ENCODE measurements around the gene DYRK1B. TPM values are rescaled to one million over a fixed set of nuclear protein-coding genes. Genes with fewer than 3 reads are reported as not detected.
A peak's percentile ranks its signal among the peaks of the same experiment; 100 is the strongest.

The DYRK1B gene
- total RNA-seq, 1 experiment from 2014 or later, result 14.4 TPM

DNA sequence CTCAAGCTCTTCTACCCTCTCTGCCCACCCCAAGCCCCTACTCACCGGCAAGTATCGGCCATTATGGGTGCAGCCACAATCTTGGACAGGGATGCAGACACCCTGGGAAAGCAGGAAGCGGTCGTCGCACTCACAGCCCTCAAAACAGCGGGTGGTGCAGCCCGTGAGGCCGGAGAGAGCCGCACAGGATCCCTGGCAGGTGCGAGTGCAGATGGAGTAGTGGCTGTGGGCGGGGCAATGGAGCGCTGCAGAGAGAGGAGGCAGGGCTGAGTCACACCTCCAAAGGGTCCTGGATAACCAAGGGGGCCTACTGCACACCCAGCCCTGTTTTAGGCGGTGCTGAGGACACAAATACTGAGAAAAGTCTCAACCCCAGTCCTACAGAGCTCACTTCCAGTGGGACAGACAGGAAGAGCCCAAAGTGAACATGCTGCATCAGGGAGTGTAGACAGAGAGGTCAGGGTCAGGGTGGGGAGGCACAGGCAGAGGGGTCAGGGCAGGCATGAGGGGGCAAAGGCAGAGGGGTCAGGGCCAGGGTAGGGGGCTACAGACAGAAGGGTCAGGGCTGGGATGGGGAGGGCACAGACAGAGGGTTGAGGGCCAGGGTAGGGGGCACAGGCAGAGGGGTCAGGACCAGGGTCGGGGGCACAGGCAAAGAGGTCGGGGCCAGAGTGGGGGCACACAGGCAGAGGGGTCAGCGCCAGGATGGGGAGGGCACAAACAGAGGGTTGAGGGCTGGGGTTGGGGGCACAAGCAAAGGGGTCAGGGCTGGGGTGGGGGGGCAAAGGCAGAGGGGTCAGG is 36.4 kb upstream of the DYRK1B start:
- Histone ChIP-seq H3K27me3 (no peaks in the 10 kb centered on the region), H3K4me1 (no peaks in the 10 kb centered on the region), H3K4me3 (no peak overlapping the region), H3K36me3 (peaks cover 73% of the 10 kb centered on the region), H3K27ac (no peak overlapping the region), H3K9me3 (replicated peaks) (no peaks in the 10 kb centered on the region)
- no peak for DNase-seq

DNA sequence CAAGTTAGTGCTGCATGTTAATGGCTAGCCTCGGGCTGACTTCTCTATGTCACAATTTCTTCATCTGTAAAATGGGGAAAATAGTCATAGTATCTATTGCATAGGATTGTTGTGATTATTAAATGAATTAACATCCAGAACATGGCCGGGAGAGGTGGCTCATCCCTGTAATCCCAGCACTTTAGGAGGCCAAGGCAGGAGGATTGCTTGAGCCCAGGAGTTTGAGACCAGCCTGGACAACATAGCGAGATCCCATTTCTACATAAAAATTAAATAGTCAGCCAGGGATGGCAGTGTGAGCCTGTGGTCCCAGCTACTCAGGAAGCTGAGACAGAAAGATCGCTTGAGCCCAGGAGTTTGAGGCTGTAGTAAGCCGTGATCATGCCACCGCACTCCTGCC is 34.0 kb upstream of the DYRK1B start:
- Histone ChIP-seq H3K27ac (no peak overlapping the region), H3K27me3 (no peaks in the 10 kb centered on the region), H3K4me1 (no peaks in the 10 kb centered on the region), H3K36me3 (peaks cover 60% of the 10 kb centered on the region), H3K9me3 (replicated peaks) (no peaks in the 10 kb centered on the region), H3K4me3 (no peak overlapping the region)
- no peak for DNase-seq

DNA sequence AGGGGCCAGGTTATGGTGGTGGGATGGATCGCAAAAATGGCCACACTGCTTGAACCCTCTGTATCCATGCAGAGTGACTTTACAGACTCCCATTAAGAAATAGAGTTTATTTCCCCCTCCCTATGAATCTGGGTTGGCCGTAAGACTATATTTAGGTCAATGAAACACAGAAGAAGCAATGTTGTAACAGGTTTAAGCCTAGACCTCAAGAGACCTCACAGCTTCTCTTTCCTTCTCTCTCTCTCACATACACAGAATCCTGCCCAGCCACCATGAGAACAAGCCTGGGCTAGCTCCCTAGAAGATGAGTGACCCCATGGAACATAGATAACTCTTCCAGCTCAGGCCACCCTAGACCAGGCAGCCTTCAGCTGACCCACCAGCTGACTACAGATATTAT is 33.2 kb upstream of the DYRK1B start:
- H3K9me3 ChIP-seq (replicated peaks), result no peaks in the 10 kb centered on the region
- H3K4me1 ChIP-seq, result no peaks in the 10 kb centered on the region
- no peak for DNase-seq
- H3K4me3 ChIP-seq, result no peak overlapping the region
- H3K27ac ChIP-seq, result no peak overlapping the region
- peaks cover 62% of the 10 kb centered on the region for H3K36me3 ChIP-seq
- no peaks in the 10 kb centered on the region for H3K27me3 ChIP-seq

DNA sequence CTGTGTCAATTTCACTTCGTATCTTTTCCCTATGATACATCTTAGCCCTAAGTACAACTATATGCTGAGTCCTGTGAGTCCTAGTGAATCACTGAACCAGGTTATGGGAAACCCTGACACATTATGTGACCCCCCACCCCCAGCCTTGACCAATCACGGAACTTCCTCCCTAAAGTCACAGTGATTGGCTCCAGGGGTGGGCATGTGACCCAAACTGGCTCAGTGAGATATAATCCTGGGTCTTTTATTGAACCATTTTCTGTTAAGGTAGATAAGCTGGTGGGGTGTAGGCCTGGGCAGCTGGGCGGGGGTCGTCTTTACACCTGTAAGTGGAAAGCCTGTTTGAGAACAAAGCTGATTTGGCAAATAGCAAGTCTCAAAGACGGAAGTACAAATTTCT is 32.0 kb upstream of the DYRK1B start:
- Histone ChIP-seq H3K9me3 (replicated peaks) (no peaks in the 10 kb centered on the region), H3K4me3 (no peak overlapping the region), H3K27me3 (no peaks in the 10 kb centered on the region), H3K4me1 (no peaks in the 10 kb centered on the region), H3K27ac (no peak overlapping the region), H3K36me3 (peaks cover 56% of the 10 kb centered on the region)
- DNase-seq, result no peak

DNA sequence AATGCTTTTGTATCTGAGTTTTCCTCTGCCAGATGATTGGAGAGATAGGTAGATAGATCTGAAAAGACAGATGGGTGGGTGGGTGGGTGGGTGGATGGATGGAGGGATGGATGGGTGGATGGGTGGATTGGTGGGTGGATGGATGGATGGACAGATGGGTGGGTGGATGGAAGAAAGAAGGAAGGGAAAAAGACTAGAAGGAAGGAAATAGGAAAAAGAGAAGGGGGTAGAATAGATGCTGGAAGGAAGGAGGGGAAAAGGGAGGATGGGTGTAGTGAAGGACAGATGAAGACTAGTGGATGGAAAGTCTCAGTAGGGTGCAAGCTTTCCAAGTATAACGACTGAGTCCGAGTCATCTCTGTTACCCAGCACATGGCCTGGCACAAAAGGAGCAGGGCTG is 31.2 kb upstream of the DYRK1B start:
- no peak for DNase-seq
- peaks cover 56% of the 10 kb centered on the region for H3K36me3 ChIP-seq
- H3K4me3 ChIP-seq, result no peak overlapping the region
- no peaks in the 10 kb centered on the region for H3K4me1 ChIP-seq
- H3K27me3 ChIP-seq, result no peaks in the 10 kb centered on the region
- H3K27ac ChIP-seq, result no peak overlapping the region
- no peaks in the 10 kb centered on the region for H3K9me3 ChIP-seq (replicated peaks)

DNA sequence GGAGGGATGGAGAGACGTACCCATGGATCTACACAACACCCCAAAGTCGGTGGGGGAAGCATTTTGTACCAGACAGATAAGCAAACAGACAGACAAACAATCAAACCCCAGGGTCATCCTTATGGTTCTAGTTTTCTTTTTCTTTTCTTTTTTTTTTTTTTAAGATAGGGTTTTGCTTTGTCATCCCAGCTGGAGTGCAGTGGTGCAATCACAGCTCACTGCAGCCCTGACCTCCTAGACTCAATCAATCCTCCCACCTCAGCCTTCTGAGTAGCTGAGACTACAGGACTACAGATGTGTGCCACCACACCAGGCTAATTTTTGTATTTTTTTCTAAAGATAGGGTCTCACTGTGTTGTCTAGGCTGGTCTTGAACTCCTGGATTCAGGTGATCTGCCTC is 30.2 kb upstream of the DYRK1B start:
- H3K27me3 ChIP-seq, result no peaks in the 10 kb centered on the region
- DNase-seq, result no peak

DNA sequence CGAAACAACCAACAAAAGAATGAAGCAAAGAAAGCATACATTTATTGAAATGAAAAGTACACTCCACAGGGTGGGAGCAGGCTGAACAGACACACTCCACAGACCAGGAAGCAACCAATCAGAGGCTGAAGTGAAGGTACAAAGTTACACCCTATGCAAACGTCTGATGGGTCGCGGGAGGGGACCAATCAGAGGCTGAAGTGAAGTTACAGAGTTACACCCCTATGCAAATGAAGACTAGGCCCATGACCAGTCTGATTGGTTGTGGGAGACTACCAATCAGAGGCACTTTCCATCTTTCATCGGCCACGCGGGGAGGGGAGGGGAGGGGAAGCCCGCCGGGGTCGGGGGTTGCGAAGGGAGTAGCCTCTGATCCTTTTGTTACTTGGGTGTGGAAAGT is 24.6 kb upstream of the DYRK1B start:
- peak in 1 of 2 experiments; percentile 40 for DNase-seq
- no peaks in the 10 kb centered on the region for H3K27me3 ChIP-seq
- no peak overlapping the region for H3K27ac ChIP-seq
- H3K4me1 ChIP-seq, result no peaks in the 10 kb centered on the region
- peaks cover 13% of the 10 kb centered on the region for H3K36me3 ChIP-seq
- no peaks in the 10 kb centered on the region for H3K9me3 ChIP-seq (replicated peaks)
- no peak overlapping the region for H3K4me3 ChIP-seq

More for the DNA sequence above, 30.2 kb upstream of the DYRK1B start:
- Histone ChIP-seq H3K36me3 (peaks cover 45% of the 10 kb centered on the region), H3K4me3 (no peak overlapping the region), H3K9me3 (replicated peaks) (no peaks in the 10 kb centered on the region), H3K4me1 (no peaks in the 10 kb centered on the region), H3K27ac (no peak overlapping the region)

DNA sequence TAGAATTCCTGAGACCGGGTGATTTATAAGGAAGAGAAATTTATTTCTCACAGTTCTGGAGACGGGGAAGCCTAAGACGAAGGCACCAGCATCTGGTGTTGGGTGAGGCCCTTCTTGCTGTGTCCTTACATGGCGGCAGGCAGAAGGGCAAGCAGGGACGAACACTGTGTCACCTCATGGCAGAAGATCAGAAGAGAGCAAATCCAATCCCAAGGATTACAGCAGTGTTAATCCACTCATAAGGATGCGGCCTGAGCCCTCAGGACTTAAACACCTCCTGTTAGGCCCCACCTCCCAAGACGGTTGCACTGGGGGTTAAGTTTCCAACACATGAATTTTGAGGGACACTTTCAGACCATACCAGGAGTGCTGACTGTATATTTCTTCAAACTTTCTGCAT is 18.9 kb upstream of the DYRK1B start:
- no peak for DNase-seq
- no peaks in the 10 kb centered on the region for H3K4me1 ChIP-seq
- no peak overlapping the region for H3K27ac ChIP-seq
- no peaks in the 10 kb centered on the region for H3K36me3 ChIP-seq
- H3K9me3 ChIP-seq (replicated peaks), result no peaks in the 10 kb centered on the region
- no peaks in the 10 kb centered on the region for H3K27me3 ChIP-seq
- H3K4me3 ChIP-seq, result no peak overlapping the region

DNA sequence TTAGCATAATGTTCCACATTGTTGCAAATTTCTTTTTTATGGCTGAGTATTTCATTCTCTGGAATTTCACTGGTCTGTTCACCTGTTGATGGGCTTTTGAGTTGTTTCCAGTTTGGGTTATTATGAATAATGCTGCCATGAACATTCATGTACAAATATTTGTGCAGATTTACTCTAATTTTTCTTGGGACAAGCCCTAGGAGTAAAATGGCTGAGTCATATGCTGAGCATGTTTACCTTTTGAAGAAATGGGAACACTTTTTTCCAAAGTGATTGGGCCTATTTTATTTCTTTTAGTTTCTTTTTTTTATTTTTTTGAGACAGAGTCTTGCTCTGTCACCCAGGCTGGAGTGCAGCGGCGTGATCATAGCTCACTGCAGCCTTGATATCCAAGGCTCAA is 16.9 kb upstream of the DYRK1B start:
- H3K36me3 ChIP-seq, result no peaks in the 10 kb centered on the region; the same call in 1 of the 2 replicates
- peaks cover 8% of the 10 kb centered on the region; the same call in 1 of the 2 replicates for H3K4me1 ChIP-seq
- H3K9me3 ChIP-seq (replicated peaks), result no peaks in the 10 kb centered on the region
- no peak overlapping the region for H3K27ac ChIP-seq
- no peaks in the 10 kb centered on the region for H3K27me3 ChIP-seq
- no peak for DNase-seq
- no peak overlapping the region for H3K4me3 ChIP-seq

DNA sequence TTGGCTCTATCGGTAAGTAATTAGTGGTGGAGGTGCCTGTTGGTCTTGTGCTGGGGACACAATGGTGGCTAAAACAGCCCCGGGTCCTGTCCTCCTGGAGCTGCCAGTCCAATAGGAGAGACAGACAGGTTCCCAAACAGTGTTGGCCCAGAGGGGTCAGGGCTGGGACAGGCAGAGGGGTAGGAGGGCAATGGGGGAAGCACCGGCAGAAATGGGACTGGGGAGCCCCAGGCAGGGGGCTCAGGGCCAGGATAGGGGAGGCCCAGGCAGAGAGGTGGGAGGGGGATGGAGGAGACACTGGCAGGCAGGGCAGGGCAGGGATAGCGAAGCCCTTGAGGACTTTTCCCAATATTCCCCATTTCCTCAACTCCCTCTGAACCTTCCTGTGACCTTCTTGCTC is 14.4 kb upstream of the DYRK1B start:
- Histone ChIP-seq H3K4me3 (no peak overlapping the region), H3K27ac (no peak overlapping the region), H3K36me3 (no peaks in the 10 kb centered on the region; the same call in 1 of the 2 replicates), H3K4me1 (peaks cover 20% of the 10 kb centered on the region), H3K27me3 (no peaks in the 10 kb centered on the region), H3K9me3 (replicated peaks) (no peaks in the 10 kb centered on the region)
- DNase-seq, result no peak

DNA sequence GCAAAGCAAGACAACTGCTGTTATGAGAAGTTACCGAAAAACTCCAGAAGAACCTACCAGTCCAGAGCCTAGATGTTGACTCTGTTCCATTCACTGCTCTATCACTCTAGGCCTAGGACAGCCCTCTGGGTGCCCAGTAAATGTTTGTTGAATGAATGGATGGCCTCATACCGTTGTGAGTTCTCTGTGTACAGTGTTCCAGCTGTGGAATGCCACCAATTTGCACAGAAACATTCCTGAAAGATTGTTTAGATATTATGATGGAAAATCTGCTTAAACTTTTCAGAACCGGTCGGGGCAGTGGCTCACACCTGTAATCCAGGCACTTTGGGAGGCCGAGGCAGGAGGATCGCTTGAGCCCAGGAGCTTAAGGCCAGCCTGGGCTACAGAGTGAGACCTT is 13.6 kb upstream of the DYRK1B start:
- Histone ChIP-seq H3K27ac (no peak overlapping the region), H3K4me1 (peaks cover 25% of the 10 kb centered on the region), H3K9me3 (replicated peaks) (no peaks in the 10 kb centered on the region), H3K4me3 (no peak overlapping the region), H3K27me3 (no peaks in the 10 kb centered on the region), H3K36me3 (no peaks in the 10 kb centered on the region; the same call in 1 of the 2 replicates)
- no peak for DNase-seq

DNA sequence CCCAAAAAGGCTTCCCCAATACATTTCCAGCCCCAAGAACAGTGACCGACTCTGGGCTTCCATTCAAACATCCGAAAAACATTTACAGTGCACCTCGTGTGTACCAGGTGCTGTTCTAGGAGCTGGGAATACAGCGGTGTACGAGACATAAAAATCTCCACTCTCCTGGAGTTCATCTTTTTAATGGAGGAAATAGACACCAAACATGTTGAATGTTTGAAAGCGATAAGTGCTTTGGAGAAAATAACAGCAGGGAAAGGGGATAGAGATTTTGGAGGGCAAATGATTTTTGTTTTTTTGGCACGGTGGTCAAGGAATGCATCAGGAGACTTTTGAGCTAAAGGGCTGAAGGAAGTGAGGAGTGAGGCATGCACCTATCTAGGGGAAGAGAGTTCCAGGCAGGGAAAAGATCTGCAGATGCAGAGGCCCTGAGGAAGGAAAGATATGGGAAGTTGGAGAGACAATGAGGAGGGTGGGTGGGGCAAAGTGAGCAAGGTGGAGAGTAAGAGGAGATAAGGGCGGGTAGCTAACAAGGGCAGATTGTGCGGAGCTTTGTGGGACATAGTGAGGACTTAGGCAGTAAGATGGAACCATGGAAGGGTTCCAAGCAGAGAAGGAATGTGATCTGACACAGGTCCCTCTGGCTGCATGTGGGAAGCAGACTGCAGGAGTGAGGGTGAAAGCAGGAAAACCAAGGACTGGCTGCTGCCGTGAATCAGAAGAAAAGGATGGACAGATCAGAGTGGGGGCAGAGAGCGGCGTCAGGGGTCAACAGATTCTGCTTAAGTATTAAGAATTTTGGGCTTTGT is 12.9 kb upstream of the DYRK1B start:
- Histone ChIP-seq H3K4me3 (peak overlapping the region; percentile 90), H3K36me3 (no peaks in the 10 kb centered on the region; the same call in 1 of the 2 replicates), H3K9me3 (replicated peaks) (no peaks in the 10 kb centered on the region), H3K4me1 (peaks cover 29% of the 10 kb centered on the region), H3K27ac (peak overlapping the region; percentile 81), H3K27me3 (no peaks in the 10 kb centered on the region)
- peak in 1 of 2 experiments; percentile 52 for DNase-seq

DNA sequence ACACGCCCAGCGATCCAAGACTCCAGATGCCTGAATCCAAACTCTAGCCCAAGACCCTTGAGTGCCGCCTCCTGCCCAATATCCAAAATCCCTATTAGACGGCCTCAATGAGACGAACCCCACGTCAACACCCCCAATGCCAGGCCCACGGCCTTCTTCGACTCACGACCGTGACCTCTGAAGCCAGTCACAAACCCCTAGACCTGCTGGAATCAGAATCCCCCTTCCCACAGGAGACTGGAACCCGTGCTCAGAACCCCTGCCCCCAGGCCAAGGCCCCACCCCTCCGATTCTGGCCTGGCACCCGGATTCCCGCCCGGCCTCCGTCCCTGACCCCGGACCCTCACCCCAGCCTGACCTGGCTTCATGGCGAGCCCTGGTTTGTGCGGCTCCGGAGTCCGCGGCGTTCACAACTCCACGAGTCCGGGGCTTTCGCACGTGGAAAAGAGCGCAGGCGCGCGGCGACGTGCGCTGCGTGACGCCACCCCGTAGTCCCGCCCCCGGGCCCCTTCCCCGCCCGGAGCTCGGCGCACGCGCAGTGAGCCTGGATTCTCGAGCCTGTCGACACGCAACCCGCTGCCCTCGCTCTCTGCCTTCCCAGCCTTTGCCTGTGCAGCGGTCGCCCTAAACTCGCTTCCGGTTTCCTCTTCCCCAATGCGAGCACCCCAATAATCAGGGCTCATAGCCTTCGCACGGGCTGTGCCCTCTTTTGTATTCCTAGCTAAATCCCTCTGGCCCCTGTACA is 12.1 kb upstream of the DYRK1B start, which contains the start of gene FBL:
TSS of gene FBL (minus strand) at position 447 of the 745 bp plus-strand sequence. CDS start at position 368, 79 bp downstream.
- peaks cover 29% of the 10 kb centered on the region for H3K4me1 ChIP-seq
- DNase-seq, result peak; percentile 97 to 98
- no peaks in the 10 kb centered on the region for H3K9me3 ChIP-seq (replicated peaks)
- H3K36me3 ChIP-seq, result peaks cover 2% of the 10 kb centered on the region
- peak within 1 kb of the TSS; percentile 90 for H3K4me3 ChIP-seq
- peak within 1 kb of the TSS; percentile 81 for H3K27ac ChIP-seq
- no peaks in the 10 kb centered on the region for H3K27me3 ChIP-seq

DNA sequence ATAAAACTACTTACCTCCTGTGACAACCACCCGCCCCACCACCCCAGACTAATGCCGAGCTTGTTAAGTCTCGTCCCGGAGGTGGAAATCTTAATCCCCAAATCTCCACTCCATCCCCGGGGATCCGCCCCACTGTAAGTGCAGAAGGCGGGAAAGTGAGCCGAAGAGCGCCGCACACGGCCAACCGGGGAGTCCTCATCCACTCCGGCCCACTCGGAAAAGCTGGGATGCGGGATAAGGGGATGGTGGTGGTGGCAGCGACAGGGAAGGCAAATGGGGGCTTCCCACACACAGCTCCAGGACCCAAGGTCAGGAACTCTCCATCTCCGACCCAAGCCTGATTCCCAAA is 11.6 kb upstream of the DYRK1B start:
- no peaks in the 10 kb centered on the region for H3K27me3 ChIP-seq
- peak; percentile 62 to 65 for DNase-seq
- peaks cover 31% of the 10 kb centered on the region for H3K4me1 ChIP-seq
- peak overlapping the region; percentile 90 for H3K4me3 ChIP-seq
- no peaks in the 10 kb centered on the region for H3K9me3 ChIP-seq (replicated peaks)
- peaks cover 6% of the 10 kb centered on the region for H3K36me3 ChIP-seq
- peak overlapping the region; percentile 81 for H3K27ac ChIP-seq

DNA sequence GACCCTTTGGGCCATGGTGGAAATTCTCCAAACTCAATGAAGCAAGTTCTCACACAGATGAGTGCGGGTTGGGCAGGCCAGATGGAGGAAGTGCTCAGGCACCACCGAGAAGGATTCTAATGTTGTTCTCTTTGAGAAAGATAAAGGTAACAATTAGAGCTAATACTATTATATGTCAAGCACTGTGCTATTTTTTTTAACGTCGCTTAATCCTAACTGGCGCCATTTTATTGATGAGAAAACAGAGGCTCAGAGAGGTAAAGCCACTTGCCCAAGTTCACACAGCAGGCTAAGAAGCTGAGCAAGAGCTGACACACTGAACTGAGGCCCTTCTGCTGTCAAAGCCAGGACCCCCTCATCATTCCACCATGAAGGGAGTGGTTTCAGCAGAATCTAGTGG is 11.2 kb upstream of the DYRK1B start:
- peak overlapping the region; percentile 90 for H3K4me3 ChIP-seq
- no peaks in the 10 kb centered on the region for H3K9me3 ChIP-seq (replicated peaks)
- DNase-seq, result no peak
- H3K27ac ChIP-seq, result peak overlapping the region; percentile 81
- peaks cover 35% of the 10 kb centered on the region for H3K4me1 ChIP-seq
- peaks cover 10% of the 10 kb centered on the region for H3K36me3 ChIP-seq
- no peaks in the 10 kb centered on the region for H3K27me3 ChIP-seq
